HG03103 (cell line): ENCODE measurements around the gene VKORC1L1.
A peak's percentile ranks its signal among the peaks of the same experiment; 100 is the strongest.
"Not testable (repeated sequence)": the region's sequence is repeated elsewhere in the genome, so short reads cannot be mapped to it uniquely, and the experiment has no call there.

Experiments
- ATAC-seq: cut with Tn5 transposase; IDR thresholded peaks from one replicate; pipeline ENCODE4 v1.9.1; 2021; ENCODE audit warnings: low read depth; ENCODE audit not compliant: unreplicated experiment

The VKORC1L1 gene

GRCh38 chr7:65872776-65873581 lies at the start of gene VKORC1L1:
Gene VKORC1L1, plus strand, starts transcription at chr7:65873074. Its CDS starts 298 bp downstream, at chr7:65873372.
- peak; percentile 88 for ATAC-seq

- ATAC-seq, result no peak
These were observed 45.5 kb upstream of the VKORC1L1 start for GRCh38 chr7:65827366-65827765.

- no peak for ATAC-seq
These were observed 40.6 kb upstream of the VKORC1L1 start for GRCh38 chr7:65832281-65832680.

GRCh38 chr7:65836684-65837083 lies 36.2 kb upstream of the VKORC1L1 start:
- ATAC-seq, result not testable (repeated sequence)

- not testable (repeated sequence) for ATAC-seq
These were observed 35.3 kb upstream of the VKORC1L1 start for GRCh38 chr7:65837541-65837956.

GRCh38 chr7:65839846-65840245 lies 33.0 kb upstream of the VKORC1L1 start:
- no peak for ATAC-seq

GRCh38 chr7:65840446-65840845 lies 32.4 kb upstream of the VKORC1L1 start:
- no peak for ATAC-seq

- ATAC-seq, result not testable (repeated sequence)
These were observed 29.3 kb upstream of the VKORC1L1 start for GRCh38 chr7:65843616-65844015.

- ATAC-seq, result no peak
These were observed 26.8 kb upstream of the VKORC1L1 start for GRCh38 chr7:65846008-65846570.

GRCh38 chr7:65853426-65853825 lies 19.4 kb upstream of the VKORC1L1 start:
- ATAC-seq, result not testable (repeated sequence)

- not testable (repeated sequence) for ATAC-seq
These were observed 19.0 kb upstream of the VKORC1L1 start for GRCh38 chr7:65853892-65854291.

- ATAC-seq, result not testable (repeated sequence)
These were observed 15.5 kb upstream of the VKORC1L1 start for GRCh38 chr7:65857321-65857894.

GRCh38 chr7:65858660-65859059 lies 14.2 kb upstream of the VKORC1L1 start:
- ATAC-seq, result not testable (repeated sequence)

GRCh38 chr7:65866244-65866643 lies 6.6 kb upstream of the VKORC1L1 start:
- ATAC-seq, result not testable (repeated sequence)

- not testable (repeated sequence) for ATAC-seq
These were observed 5.2 kb upstream of the VKORC1L1 start for GRCh38 chr7:65867681-65868080.

GRCh38 chr7:65869312-65869711 lies 3.6 kb upstream of the VKORC1L1 start:
- ATAC-seq, result not testable (repeated sequence)

GRCh38 chr7:65871451-65871850 lies 1.4 kb upstream of the VKORC1L1 start:
- ATAC-seq, result not testable (repeated sequence)

- peak; percentile 16 for ATAC-seq
These were observed 814 bp downstream of the VKORC1L1 start for GRCh38 chr7:65873582-65874193.

GRCh38 chr7:65875715-65876114 lies 2.8 kb downstream of the VKORC1L1 start:
- not testable (repeated sequence) for ATAC-seq

- ATAC-seq, result peak; percentile 41
These were observed 6.6 kb downstream of the VKORC1L1 start for GRCh38 chr7:65879292-65880153.
